Hepatocyte (in vitro differentiated cells): ENCODE measurements around the gene MDGA2. TPM values are rescaled to one million over a fixed set of nuclear protein-coding genes. Genes with fewer than 3 reads are reported as not detected.
A peak's percentile ranks its signal among the peaks of the same experiment; 100 is the strongest.

Source experiments
- DNase-seq: peaks from one replicate; pipeline ENCODE4 v3.0.0-alpha.2; 2016; ENCODE audit warnings: low spot score
- H2AFZ ChIP-seq: fragments of 200-600 bp; sonication (generic); 2 replicates; pipeline ENCODE4 v1.6.0; 2016; ENCODE audit warnings: antibody characterized with exemption, mild to moderate bottlenecking
- H3K27ac ChIP-seq: fragments of 200-600 bp; sonication (generic); 2 replicates; pipeline ENCODE4 v1.5.1; 2016; ENCODE audit warnings: mild to moderate bottlenecking
- H3K27me3 ChIP-seq: fragments of 200-600 bp; sonication (generic); 2 replicates; pipeline ENCODE4 v1.6.1; 2016
- H3K36me3 ChIP-seq: fragments of 200-600 bp; sonication (generic); replicated peaks from 2 replicates; pipeline ENCODE4 v1.5.1; 2016; ENCODE audit warnings: low read depth; ENCODE audit not compliant: insufficient read depth
- H3K4me1 ChIP-seq: fragments of 200-600 bp; sonication (generic); 2 replicates; pipeline ENCODE4 v1.5.1; 2016; ENCODE audit warnings: mild to moderate bottlenecking, moderate library complexity; ENCODE audit not compliant: insufficient read depth
- H3K4me2 ChIP-seq: fragments of 200-600 bp; sonication (generic); 2 replicates; pipeline ENCODE4 v1.6.0; 2016
- H3K4me3 ChIP-seq: fragments of 200-600 bp; sonication (generic); 2 replicates; pipeline ENCODE4 v1.5.1; 2016; ENCODE audit warnings: mild to moderate bottlenecking
- H3K79me2 ChIP-seq: fragments of 200-600 bp; sonication (generic); 2 replicates; pipeline ENCODE4 v1.6.0; 2017; ENCODE audit warnings: mild to moderate bottlenecking
- H3K9me2 ChIP-seq: fragments of 200-600 bp; sonication (generic); replicated peaks from 2 replicates; pipeline ENCODE4 v1.6.0; 2017; ENCODE audit warnings: mild to moderate bottlenecking; ENCODE audit not compliant: insufficient read depth
- H3K9me3 ChIP-seq: fragments of 200-600 bp; sonication (generic); 2 replicates; pipeline ENCODE4 v1.5.1; 2016; ENCODE audit warnings: low read depth, mild to moderate bottlenecking
- H4K20me1 ChIP-seq: fragments of 200-600 bp; sonication (generic); 2 replicates; pipeline ENCODE4 v1.6.0; 2016; ENCODE audit warnings: mild to moderate bottlenecking; ENCODE audit not compliant: insufficient read depth, poor library complexity, severe bottlenecking
- CTCF ChIP-seq: fragments of 200-600 bp; sonication (generic); IDR thresholded peaks from 2 replicates; pipeline ENCODE4 v1.5.1; 2016; ENCODE audit warnings: antibody characterized with exemption, mild to moderate bottlenecking; ENCODE audit not compliant: poor library complexity
- EZH2 ChIP-seq: fragments of 200-600 bp; sonication (generic); IDR thresholded peaks from 2 replicates; pipeline ENCODE4 v1.6.1; 2016; ENCODE audit warnings: antibody characterized with exemption, mild to moderate bottlenecking, borderline replicate concordance
- EZH2phosphoT487 ChIP-seq: fragments of 200-600 bp; sonication (generic); IDR thresholded peaks from one replicate; pipeline ENCODE4 v1.6.1; 2018; ENCODE audit warnings: antibody characterized with exemption, mild to moderate bottlenecking, low read depth, moderate library complexity; ENCODE audit not compliant: unreplicated experiment, severe bottlenecking
- WGBS: methylation state at CpG from one replicate; pipeline ENCODE4 v1.1.6; 2016; ENCODE audit warnings: low lambda C conversion rate; ENCODE audit errors: missing lambda C conversion rate; 5-methylcytosine and 5-hydroxymethylcytosine counted together
- polyA plus RNA-seq: library from polyadenylated mRNA; unstranded; fragments of >200 nt; fragmentation: Nextera tagmentation; extraction: Ambion mirVana; gene quantifications from 2 replicates; pipeline ENCODE4 v1.2.1, GENCODE V29; 2016
- total RNA-seq: library from RNA; depleted of rRNA; stranded (reverse); fragments of >200 nt; gene quantifications from 2 replicates; pipeline ENCODE4 v1.2.3, GENCODE V29; 2014

The MDGA2 gene
- total and polyA plus RNA-seq, 2 experiments from 2014 or later = 0.51 to 0.70 TPM

DNA sequence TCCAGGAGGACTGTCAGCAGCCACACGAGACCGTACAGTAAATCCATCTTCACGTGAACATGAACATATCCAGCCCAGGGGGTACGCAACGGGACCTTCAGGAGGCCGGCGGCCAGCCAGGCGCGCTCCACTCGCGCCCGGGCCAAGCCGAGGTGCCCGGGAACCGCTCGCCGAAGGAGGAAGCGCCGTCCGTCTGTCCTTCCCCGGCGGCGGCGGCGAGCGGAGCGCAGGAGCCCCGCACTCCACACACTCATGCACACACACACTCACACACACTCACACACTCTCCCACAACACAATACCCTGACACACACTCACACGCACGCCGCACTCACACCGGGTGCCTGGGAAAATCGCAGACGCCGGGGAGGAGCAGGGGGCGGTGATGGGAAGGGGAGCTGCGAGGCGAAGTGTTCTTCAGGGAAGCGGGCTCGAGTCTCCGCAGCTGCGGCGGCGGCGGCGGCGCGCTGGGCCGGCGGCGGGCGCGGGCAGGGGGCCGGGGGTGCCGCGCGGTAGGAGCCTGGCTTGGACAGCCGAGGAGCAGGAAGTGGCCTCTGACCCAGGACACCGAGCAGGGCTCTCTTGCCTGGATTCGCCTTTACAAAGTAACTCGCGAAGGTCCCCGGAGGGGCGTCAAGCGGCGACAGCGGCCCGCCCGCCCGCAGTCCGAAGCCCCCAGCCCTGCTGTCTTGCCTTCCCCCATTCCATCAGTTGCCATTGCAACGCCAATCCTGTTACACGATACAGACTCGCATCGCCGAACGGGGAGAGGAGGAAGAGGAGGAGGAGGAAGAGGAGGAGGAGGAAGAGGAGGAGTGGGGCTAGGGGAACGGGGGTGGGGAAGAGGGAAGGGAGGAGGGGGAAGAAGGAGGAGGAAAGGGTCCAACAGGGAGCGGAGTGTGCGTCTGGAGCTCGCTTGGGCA, 601 bp downstream of the MDGA2 start:
- Histone ChIP-seq H3K36me3 (no peaks in the 10 kb centered on the region), H3K27ac (no peak overlapping the region), H4K20me1 (no peaks in the 10 kb centered on the region), H3K79me2 (no peaks in the 10 kb centered on the region), H3K4me3 (peak overlapping the region; percentile 58), H3K9me3 (no peaks in the 10 kb centered on the region), H3K4me2 (peak overlapping the region; percentile 97), H3K4me1 (peaks cover 5% of the 10 kb centered on the region), H2AFZ (peak overlapping the region; percentile 88), H3K9me2 (no peaks in the 10 kb centered on the region), H3K27me3 (peaks cover 75% of the 10 kb centered on the region)
- peak; percentile 22 for DNase-seq
- under 1% methylated on average over 47 of the region's 81 CpGs for WGBS
- TF ChIP-seq EZH2phosphoT487 (no peak), EZH2 (peak; percentile 11)

DNA sequence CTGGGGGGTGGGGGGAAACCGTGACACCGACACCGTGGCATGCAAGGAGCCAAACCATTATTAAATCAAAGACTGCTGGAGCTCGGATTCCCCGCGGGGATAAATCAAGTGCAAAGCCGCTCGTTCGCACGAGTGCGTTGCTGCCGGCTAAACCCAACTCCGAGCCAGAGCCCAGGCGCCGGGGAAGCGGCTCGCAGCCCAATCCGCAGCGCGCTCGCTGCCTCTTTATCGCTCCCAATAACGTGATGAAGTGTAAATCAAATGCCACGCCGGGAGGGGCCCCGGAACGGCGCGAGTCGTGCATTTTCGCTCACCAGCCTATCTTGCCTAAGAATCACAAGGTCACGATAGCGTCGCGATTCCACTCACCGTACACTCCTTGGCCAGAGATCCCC, 1.3 kb downstream of the MDGA2 start:
- Histone ChIP-seq H3K36me3 (no peaks in the 10 kb centered on the region), H3K4me2 (peak overlapping the region; percentile 97), H3K79me2 (no peaks in the 10 kb centered on the region), H3K9me3 (no peaks in the 10 kb centered on the region), H4K20me1 (no peaks in the 10 kb centered on the region), H3K27ac (no peak overlapping the region), H3K4me3 (peak overlapping the region; percentile 57), H2AFZ (peak overlapping the region; percentile 56), H3K9me2 (no peaks in the 10 kb centered on the region), H3K27me3 (peaks cover 78% of the 10 kb centered on the region), H3K4me1 (peaks cover 5% of the 10 kb centered on the region)
- WGBS = 3% methylated on average over 36 of the region's 36 CpGs
- TF ChIP-seq CTCF (no peak), EZH2 (peak; percentile 13)
- peak; percentile 13 for DNase-seq

GRCh38 chr14:47665337-47666134, 9.9 kb downstream of the MDGA2 start:
- no peak for DNase-seq
- no peak overlapping the region for H3K4me2 ChIP-seq
- H2AFZ ChIP-seq = no peak overlapping the region
- WGBS = 97% methylated on average over 20 of the region's 28 CpGs
- H3K27ac ChIP-seq = no peak overlapping the region
- TF ChIP-seq EZH2phosphoT487 (no peak), EZH2 (no peak), CTCF (no peak)
- no peaks in the 10 kb centered on the region for H4K20me1 ChIP-seq
- H3K4me1 ChIP-seq = no peaks in the 10 kb centered on the region
- H3K36me3 ChIP-seq = no peaks in the 10 kb centered on the region
- H3K9me2 ChIP-seq = no peaks in the 10 kb centered on the region
- no peaks in the 10 kb centered on the region for H3K9me3 ChIP-seq
- H3K4me3 ChIP-seq = no peak overlapping the region
- no peaks in the 10 kb centered on the region for H3K79me2 ChIP-seq
- peaks cover 21% of the 10 kb centered on the region for H3K27me3 ChIP-seq

- H3K36me3 ChIP-seq = no peaks in the 10 kb centered on the region
- no peaks in the 10 kb centered on the region for H4K20me1 ChIP-seq
- no peak overlapping the region for H3K27ac ChIP-seq
- H3K27me3 ChIP-seq = no peaks in the 10 kb centered on the region
- no peak overlapping the region for H3K4me3 ChIP-seq
- no peaks in the 10 kb centered on the region for H3K9me3 ChIP-seq
- H3K4me2 ChIP-seq = no peak overlapping the region
- no peaks in the 10 kb centered on the region for H3K4me1 ChIP-seq
- no peak overlapping the region for H2AFZ ChIP-seq
- DNase-seq = no peak
- WGBS = 86% methylated on average over 2 of the region's 2 CpGs
- H3K9me2 ChIP-seq = no peaks in the 10 kb centered on the region
- TF ChIP-seq EZH2 = no peak
- no peak for TF ChIP-seq CTCF
- TF ChIP-seq EZH2phosphoT487 = no peak
- no peaks in the 10 kb centered on the region for H3K79me2 ChIP-seq
Measured at GRCh38 chr14:47662466-47662865, 12.9 kb downstream of the MDGA2 start.
